Body of pancreas (tissue), 4 donors: ENCODE data around the gene PNKP.

Source experiments
- CTCF ChIP-seq, 7 experiments: fragments of 450-650 bp in 4 of 7; fragments of 200-600 bp in 3 of 7; sonication (generic) in 3 of 7; IDR thresholded peaks; one replicate each; pipeline ENCODE4 v1.5.1; 2016 to 2019; ENCODE audit warnings: antibody characterized with exemption in 7 of 7
- POLR2A ChIP-seq, 3 donors: fragments of 450-650 bp; IDR thresholded peaks; one replicate each; pipeline ENCODE4 v1.6.1; 2016; ENCODE audit warnings: antibody characterized with exemption in 3 of 3, mild to moderate bottlenecking in 2 of 3

GRCh38 chr19:49882643-49883042, 15.3 kb upstream of the PNKP start:
- TF ChIP-seq CTCF (IDR thresholded peaks at IDR 0.05) (no peak), POLR2A (IDR thresholded peaks at IDR 0.05) (no peak)
